GM18858 (cell line): Measurements from ENCODE around the gene CCT2.

ENCODE experiments used
- ATAC-seq: cut with Tn5 transposase; IDR thresholded peaks from one replicate; pipeline ENCODE4 v1.9.1; 2021; ENCODE audit not compliant: unreplicated experiment

CCT2 gene

DNA sequence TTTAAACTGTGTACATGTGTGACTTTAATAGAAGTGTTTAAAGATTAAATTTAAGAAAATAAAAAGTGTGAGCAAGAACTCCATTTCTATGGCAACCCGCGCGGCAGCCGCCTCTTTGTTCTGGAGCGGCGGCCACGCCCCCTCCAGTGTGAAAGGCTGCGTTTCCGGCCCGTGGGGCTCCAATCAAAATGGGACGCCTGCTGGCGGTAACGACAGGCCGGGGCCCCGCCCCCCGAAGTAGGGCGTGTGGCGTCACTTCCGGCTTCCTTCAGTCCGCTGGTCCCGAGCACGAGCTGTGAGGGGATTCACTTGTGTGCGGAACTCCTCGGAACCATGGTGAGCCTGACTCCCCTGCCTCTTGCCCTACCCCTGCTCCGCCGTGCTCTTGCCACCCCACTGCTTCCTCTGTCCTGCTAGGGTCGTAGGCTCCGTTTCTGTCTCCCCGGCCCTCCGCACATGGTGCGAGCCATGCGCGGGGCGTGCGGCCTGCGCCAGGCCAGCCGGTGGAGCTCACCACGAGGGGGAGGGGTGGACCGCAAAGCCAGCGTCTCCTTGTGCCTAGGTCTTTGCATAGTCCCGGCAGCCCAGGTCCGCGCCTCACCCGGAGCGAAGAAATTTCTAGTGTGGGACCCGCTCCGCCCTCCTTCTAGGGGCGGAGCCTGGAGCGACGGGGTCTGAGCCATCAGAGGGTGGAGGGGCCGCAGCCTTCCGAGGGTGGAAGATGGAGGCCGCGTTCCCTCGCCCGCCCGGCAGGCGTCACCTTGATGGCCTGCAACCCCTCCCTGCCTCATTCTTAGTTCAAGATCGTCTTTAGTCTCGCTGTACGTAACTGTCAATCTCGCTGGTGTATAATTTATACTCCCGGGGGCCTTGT lies at the start of gene CCT2:
CCT2 (plus strand) TSS at position 271 of the 874 bp plus-strand sequence; CDS start at position 334, 63 bp downstream.
- ATAC-seq = peak; percentile 94

DNA sequence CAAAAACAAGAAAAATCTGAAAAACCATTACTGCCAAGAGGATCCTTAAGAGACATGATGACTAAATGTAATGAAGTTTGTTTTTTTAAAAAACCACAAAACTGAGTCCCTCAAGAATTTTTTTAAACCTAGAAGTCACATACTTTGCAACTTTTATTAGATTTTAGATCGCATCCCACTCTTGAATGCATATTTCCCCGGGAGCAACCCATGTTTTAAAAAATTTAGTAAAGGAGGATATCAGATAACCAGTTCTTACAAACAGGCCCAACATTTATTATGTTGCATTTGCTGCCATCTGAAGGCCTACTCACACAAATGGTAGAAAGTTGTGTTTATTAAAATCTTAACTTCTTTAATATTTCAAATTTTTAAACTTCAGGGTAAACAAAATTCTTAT lies 44.3 kb upstream of the CCT2 start:
- ATAC-seq = no peak

DNA sequence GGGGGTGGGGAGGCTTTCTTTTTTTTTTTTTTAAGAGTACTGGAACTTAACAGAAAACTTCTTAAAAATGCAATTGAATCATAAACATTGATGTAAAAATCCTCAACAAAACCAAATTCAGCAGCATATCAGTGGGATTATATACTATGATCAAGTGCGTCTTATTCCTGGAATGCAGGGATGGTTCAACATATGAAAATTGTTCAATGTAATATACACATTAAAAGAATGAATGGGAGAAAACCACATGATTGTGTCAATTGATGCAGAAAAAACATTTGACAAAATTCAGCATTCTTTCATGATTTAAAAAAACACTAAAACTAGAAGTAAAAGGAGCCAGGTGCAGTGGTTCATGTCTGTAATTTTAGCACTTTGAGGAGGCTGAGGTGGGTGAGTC lies 41.2 kb upstream of the CCT2 start:
- no peak for ATAC-seq

DNA sequence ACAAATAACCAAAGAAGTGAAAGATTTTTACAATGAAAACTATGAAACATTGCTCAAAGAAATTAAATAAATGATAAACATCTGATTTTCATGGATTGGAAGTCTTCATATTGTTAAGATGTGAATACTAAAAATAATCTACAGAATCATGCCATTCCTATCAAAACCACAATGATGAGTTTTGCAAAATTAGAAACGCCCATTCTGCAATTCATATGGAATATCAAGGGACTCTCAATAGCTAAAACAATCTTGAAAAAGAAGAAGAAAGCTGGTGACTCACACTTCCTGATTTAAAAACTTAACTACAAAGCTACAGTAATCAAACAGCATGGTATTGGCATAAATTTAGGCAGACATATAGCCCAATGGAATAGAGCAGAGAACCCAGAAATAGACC lies 40.2 kb upstream of the CCT2 start:
- no peak for ATAC-seq

DNA sequence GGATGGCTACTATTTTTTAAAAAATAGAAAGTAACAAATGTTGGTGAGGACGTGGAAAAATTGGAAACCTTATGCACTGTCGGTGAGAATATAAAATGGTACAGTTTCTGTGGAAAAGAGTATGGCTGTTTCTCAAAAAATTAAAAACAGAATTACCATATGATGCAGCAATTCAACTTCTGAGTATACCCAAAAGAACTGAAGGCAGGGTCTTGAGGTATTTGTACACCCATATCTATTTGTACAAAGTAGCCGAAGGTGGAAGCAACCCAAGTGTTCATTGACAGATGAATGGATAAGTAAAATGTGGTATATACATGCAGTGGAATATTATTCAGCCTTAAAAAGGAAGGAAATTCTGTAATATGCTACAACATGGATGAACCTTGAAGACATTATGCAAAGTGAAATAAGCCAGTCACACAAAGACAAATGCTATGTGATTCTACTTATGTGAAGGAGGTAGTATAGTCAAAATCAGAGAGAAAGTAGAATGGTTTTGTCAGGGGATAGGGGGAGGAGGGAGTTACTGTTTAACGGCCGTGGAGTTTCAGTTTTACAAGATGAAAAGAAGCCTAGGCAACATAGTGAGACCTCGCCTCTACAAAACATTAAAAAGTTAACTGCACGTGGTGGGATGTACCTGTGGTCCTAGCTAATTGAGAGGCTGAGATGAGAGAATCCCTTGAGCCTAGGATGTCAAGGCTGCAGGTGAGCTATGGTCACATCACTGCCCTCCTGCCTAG lies 38.4 kb upstream of the CCT2 start:
- no peak for ATAC-seq

DNA sequence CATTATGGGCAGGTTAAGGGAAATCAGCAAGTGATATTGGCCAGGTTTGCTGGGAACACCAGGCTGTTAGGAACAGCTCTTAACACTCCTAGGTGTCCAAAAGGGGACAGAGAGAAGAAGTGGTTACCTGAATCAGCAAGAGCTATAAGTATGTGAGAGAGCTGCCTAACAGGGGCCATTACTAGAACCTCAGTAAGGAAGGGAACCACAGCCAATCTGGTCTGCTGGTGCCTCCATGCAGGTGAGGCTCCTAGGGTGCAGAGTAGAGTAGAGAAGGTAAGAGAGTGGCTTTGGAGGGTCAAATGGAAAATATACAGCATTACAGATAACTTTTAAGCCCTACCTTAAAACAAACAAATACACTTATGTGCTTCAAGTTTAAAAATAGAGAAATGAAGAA lies 36.6 kb upstream of the CCT2 start:
- no peak for ATAC-seq

DNA sequence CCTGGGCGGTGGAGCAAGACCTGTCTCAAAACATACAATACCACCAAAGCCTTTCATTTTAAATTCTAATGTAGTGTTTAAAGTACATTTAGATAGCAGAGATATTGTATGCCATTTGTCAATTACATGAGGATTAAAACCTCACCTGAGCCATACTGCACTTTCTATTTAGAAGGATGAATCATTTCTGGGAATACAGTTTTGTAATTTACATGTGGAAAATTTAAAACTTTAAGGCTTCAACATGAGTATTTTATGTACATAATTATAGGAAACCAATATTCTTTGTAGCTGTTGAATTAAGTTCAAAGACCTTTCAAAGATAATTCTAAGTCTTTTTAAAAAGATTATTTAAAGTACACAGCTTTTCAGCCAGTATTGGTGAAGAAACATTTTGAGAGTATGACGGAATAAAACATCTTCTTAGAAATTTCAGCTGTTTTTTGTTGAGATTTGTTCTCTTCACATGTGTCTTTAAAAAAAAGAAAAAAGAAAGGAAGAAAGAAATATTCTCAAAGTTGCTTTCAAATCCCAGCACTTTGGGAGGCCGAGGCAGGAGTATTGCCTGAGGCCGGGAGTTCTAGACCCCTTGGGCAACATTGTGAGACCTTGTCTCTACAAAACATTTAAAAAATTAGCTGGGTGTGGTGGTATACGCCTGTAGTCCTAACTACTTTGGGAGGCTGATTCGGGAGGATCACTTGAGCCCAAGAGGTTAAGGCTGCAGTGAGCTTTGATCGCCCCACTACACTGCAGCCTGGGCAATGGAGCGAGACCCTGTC lies 34.5 kb upstream of the CCT2 start:
- no peak for ATAC-seq

DNA sequence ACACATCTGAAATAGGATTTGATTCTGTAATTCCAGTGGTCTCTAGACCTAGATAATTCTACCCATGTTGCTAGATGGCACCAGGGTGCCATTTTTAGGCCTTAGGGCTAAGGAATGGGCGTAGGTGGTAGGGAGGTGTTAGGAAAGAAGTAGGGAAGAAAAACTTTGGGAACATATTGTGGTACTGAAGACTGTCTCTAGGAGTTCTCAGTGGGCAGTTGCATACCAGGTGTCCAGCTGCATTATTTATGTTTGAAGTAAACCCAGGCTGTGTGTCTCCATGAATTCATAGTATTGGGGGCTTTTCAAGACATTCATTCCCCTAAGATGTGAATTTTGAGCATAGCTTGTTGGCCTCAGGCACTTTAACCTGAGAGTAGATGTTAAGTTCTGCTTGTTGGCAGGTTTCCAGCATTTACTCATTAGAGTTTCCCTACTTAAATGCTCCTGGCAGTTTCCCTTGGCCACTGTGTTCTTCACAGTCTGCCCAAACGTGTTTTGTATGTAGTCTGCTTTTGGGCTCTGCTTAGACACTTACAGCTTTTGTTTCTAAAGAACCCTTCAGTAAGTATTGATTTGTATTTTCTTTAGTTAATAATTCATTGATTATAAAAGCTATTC lies 31.5 kb upstream of the CCT2 start:
- no peak for ATAC-seq

DNA sequence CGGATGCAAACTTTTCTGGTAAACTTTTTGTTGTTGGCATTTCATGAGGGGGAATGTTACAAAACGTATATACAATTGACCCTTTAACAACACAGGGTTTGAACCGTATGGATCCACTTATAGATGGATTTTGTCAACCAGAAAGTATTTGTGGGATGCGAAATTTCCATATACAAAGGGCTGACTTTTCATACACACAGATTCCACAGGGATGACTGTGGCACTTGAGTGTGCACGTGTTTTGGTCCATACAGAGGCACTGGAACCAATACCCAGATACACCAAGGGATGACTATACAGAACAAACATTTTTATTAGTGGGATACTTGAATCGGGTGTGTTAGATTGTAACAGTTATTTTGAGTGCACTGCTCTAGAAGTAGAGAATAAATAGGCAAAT lies 29.8 kb upstream of the CCT2 start:
- no peak for ATAC-seq

DNA sequence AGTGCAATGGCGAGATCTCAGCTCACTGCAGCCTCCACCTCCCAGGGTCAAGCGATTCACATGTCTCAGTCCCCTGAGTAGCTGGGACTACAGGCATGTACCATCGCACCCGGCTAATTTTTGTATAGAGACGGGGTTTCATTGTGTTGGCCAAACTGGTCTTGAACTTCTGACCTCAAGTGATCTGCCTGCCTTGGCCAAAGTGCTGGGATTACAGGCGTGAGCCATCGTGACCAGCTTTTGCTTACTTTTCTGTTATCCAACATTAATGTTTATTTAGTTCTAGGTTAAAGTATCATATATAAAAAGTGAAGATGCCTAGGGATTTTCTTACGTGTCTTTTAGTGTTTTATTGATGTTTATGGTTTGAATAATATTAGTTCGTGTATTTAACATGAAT lies 28.9 kb upstream of the CCT2 start:
- no peak for ATAC-seq

DNA sequence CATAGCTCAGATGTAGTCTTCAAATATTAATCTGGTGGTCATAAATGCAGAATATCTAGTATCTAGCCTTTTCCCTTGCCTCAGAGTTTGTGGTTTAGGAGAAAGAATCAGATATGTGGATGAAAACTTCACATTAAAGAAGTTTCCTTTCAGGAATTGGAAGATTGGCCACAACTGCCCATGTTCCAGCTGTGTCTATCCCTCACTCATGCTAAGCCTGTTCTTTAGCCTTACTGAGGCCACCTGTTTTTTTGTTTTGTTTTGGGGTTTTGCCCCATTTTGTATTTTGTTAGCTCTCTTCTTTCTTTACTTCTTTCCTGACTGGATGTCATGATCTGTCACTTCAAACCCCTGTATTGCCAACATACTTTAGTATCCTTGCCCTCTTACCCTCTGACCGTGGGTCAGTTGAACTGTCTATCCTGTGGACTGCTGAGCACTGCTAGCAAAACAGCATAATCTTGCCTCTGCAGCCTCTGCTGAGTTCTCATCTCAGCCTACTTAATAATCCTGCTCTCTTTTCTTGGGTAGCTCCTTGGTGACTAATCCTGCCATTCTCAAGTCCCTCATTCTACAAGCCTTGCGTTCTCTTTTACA lies 22.0 kb upstream of the CCT2 start:
- ATAC-seq = no peak

DNA sequence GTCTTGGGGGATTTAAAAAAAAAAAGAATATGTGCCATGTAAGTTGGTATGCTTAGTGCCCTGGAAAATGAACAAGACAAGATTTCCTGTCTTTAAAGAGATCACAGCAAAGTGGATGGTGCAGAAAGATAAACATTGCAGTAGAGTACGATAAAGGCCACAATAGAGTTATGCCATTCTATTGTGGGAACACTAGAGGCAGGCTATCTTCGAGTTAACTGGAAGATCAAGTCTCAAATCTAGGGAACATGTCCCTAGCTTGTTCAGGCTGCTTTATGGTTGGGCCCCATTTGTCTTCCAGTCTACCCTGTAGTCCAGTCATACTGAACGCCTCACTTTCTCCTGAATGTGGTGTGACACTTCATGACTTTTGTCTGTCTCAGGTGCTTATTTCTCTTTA lies 18.7 kb upstream of the CCT2 start:
- no peak for ATAC-seq

DNA sequence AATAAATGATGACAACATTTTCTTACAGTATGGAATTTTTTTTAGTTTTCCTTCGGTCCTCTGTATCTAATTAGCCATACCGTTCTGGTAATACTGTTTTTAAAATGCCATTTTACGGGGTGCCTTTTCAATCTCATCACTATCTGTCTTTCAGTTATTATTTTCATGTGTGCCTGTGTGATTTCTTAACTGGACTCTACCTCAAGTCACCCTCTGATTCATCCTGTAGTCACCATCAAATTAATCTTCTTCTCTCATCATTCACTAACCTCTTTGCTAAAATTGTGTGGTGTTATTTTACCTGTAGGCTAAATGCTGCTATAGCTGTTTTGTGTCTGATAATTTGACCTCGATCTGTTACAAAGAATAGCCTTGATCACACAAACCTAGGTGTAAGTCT lies 16.0 kb upstream of the CCT2 start:
- ATAC-seq = no peak

DNA sequence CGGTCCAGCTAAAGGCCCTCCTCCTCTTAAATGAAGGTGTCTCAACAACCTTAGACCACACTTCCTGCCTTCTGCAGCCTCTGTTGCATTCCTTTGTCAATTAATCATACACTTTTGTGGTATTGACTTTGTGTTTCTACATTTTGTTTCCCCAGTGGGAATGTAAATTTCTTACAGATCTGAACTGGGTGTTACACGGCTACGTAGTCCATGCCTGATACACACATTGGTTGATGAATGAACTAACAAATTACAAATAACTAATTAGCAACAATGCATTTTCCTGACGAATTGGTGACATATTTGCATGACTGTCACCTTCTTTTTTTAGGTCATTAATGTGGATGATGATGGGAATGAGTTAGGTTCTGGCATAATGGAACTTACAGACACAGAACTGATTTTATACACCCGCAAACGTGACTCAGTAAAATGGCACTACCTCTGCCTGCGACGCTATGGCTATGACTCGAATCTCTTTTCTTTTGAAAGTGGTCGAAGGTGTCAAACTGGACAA lies 15.2 kb upstream of the CCT2 start:
- no peak for ATAC-seq

DNA sequence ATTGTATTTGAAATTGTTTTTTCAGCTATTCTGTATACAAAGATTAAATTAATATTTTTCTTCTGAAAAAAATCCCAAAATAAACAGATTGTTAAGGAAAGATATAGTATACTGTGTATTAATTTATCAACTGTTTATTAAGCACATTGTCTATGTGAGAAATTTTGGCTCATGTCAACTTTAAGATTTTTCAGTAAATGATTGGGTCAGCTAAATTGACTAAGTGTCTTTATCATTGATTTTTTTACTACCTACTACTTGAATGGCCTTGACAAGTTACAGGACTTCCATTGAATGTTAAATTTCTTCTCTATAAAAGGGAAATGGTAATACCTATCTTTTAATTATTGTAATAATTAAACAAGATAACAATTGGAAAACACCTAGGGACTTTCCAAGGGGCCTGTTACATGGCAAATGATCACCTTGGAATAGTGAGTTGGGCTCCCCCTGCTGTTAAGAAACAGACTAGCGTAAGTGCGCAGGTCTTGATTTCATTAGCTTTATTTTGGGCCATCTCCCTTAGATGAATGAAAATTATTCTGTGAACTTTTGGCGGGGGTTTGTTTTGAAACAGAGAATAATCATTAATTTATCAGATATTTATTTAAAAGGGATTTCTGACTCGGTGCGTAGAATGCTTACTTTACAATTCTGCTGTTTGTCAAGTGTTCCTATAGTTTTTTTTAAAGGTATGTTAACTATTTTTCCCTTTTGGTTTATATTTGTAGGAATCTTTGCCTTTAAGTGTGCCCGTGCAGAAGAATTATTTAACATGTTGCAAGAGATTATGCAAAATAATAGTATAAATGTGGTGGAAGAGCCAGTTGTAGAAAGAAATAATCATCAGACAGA lies 14.5 kb upstream of the CCT2 start:
- peak; percentile 73 for ATAC-seq

DNA sequence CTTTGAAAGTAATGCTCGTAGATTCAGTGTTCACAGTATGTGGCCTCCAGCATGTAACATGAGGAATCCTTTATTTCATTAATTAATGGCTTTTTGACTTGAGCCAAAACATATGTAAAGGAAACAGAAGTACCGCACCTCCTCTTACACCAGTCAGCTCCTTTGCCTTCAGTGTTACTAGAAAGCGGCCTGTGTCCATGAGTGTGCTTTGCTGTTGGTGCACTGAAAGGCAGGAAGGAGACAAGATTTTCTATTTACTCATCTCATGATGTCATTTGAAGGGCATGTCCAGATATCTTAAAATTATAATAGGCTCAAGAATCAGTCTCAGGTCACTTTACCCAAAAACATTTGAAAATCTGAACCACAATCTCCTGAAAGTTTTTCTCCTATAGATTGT lies 9.9 kb upstream of the CCT2 start:
- no peak for ATAC-seq

DNA sequence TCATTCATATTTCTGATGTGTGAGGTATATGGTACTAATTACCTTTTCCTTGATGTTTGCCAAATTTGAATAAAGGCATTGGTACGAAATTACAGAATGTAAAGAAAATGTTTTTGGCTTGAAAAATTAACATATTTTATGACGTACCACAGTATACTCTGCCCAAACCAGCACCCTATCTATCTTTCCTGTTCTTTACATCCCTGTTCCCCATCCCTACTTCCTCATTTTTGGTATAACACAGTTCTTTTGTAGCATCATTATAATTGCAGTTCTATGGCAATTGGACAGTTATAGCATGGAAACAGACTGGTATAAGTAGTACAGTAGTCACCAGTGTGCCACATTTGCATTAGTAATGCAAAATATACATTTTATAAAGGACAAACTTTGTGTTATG lies 7.0 kb upstream of the CCT2 start:
- ATAC-seq = no peak

DNA sequence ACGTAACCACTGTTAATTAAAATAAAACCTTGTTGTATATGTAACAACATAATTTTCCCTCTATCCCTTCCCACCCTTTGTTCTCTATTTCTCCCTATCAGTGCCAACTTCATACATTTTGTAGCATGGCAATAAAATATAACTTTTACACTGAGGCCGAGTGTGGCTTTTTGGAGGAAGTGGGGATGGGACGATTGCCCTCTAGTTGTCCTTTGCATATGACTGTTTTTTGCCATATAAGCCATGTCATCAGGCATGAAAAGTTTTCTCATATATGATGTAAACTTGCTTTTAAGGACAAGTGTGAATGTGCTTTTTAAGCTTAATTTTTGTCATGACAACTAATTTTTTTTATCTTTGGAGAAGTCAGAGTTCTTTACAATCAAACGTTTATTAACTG lies 6.2 kb upstream of the CCT2 start:
- no peak for ATAC-seq

DNA sequence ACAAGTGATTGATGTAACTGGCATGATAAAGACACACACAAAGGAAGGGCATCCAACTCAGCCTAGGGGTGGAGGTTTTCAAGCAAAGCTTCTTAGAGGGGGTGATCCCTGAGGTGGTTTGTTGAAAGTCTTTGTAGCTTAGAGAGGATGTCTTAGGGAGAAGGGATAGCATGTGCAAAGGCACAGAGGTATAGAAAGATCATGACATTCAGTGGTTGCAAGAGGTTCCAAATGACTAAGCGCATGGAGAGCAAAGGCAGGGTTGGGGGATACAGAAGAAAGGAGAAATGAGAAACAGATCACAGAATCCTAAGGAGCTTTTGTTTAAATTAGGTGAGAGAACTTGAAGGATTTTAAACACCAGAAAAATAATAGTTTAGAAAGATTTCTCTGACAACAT lies 5.2 kb upstream of the CCT2 start:
- no peak for ATAC-seq

DNA sequence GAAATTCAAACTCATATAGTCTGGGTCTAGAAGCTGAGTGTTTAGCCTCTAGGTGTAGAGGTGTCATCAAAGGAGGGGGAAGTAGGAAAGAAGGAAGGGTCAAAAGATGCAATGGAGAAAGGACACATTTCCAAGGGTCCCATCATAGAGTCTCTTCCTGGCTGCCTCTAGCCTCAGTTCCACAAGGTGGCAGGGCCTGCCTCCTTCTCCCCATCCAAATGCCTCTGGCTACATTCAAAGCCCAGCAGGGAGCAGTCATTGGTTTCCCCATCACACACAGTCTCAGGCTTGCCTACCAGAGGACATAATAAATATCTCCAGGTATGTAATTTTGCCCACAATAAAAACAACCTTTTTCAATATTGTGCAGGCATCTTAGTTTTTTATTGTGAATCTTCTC lies 2.1 kb upstream of the CCT2 start:
- no peak for ATAC-seq
